Urothelium cell line (cell line): Measurements from ENCODE around the gene CYB5R3.

ENCODE experiments used
- DNase-seq: peaks from one replicate; pipeline ENCODE4 v3.0.0; 2011; ENCODE audit warnings: low spot score, mixed read lengths
- FAIRE-seq: peaks from 2 replicates; lab custom pipeline; 2011; peaks lifted over from hg19 to GRCh38; lab: Jason Lieb, UNC

The CYB5R3 gene

DNA sequence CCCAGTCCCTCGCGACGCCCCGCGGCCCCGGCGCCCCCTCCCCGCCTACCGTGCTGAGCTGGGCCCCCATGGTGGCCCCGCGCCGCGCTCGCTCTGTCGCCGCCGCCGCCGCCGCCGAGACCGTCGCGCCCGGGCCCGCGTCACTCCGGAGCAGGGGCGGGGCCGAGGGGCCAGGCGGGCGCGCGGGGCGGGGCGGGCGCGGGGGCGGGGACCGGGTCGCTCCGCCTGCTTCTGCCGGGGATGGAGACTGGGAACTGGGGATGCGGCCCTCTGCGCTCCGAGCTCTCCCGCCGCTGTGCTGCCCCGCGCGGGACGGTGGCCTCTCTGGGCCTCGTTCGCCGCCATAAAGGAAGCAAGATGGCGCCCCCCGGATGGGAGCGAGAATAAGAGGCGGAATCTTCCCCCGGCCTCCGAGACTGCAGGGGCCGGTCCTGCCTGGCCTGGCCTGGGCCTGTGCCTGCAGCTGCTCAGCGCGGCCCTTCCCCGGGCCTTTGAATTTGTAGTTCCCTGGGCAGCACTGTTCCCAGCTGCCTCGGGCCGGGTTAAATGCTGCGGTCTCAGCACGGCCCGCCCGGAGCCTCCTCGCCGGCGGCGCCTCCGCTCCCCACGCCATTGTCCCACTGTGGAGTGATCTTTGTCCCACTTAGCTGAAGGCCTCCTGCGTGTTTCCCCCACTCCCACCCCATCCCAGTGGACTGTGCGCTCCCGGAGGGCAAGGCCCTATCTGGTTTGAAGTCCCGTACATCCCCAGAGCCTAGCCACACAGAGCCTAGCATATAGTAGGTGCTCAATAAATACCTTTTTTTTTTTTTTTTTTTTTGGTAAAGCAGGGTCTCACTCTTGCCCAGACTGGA is at the start of gene CYB5R3:
TSS of gene CYB5R3 (minus strand) at position 147 of the 854 bp plus-strand sequence. CDS start at position 70, 77 bp downstream.
- FAIRE-seq (peak; percentile 40), DNase-seq (peak; percentile 97)

DNA sequence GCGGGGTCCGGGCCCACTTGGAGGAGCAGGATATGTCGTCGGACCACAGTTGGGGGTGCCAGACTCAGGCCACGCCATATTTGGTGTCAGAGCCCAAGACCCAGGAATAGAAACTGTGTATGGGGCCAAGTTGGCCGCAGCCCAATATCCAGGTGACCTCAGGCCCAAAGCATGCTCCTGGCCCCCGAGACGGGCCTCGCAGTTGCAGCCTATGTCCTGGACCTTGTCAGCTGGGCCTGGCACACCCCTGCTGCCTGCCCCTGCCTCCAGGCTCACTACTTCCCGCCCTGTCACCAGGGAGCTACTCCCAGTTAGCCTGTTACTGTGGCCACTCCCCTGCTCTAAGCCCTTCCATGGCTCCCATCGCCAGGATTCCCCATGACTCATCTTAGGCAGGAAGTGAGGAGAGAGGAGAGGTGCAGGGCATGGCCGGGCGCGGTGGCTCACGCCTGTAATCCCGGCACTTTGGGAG is 48.4 kb upstream of the CYB5R3 start:
- peak; percentile 90 for DNase-seq
- FAIRE-seq, result peak; percentile 81

- peak; percentile 84 for FAIRE-seq
- no peak for DNase-seq
Observed at GRCh38 chr22:42696331-42696967, 47.3 kb upstream of the CYB5R3 start.

DNA sequence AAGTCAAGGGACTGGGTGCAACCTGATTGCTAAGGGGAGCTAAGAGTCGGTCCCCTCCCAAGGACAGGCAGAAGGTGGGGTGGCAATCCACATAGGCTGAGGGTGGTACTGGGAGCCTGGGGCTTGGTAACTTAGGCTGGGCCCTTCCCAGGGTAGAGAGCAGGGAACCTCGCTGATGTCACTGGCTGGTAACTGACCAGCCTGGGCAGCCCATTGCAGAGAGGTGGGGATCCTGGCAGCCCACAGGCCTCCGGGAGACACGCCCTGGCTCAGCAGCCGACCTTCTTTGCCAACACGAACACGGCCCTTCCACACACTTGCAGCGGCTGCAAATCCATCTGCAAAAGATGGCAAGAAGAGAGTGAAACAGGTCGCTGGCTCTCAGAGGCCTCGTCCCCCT is 46.1 kb upstream of the CYB5R3 start:
- peak; percentile 75 for FAIRE-seq

DNA sequence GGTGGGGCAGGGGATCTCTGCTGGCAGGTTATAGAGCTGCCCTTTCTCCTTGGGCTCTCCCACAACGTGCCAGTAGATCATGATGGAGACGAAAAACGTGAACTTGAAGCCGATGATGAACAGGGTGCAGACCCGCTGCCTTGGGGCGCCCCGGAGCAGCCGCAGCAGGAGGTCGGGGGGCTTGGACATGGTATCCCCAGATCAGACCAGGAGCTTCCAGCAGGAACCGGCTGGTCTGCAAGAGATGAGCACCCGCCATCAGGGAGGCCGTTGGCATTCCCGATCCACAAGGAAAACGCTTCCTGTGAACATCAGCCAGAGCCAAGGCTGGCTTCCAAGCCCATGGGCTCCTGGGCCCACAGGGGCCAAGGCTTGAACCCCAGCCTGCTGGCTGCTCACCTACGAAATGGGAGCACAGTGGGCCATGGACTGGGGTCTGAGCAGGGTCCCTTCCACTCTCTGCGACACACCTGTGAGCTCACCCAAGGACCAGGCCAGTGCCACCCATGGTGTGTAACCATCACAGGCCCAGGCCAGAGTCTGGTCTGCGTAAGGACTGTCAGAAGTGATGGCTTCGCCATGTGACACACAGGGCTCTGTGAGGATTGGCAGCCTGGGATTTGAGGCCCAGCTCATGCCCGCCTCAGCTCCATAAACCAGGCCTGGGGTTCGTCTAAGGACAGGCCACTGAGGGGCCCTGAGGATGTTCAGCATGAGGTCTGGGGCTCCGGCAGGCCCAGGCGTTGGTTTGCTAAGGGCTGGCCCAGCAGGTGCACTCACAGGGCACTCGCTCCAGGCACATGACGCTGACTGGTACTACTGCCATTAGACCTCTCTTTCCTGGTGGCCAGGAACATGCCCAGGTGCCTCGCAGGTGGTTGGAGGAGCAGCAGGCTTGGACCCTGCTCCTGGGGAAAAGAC is 44.8 kb upstream of the CYB5R3 start:
- FAIRE-seq (no peak), DNase-seq (no peak)

More for the DNA sequence above, 46.1 kb upstream of the CYB5R3 start:
- DNase-seq, result no peak

GRCh38 chr22:42693055-42693762 is 44.0 kb upstream of the CYB5R3 start:
- DNase-seq (no peak), FAIRE-seq (no peak)

- FAIRE-seq (no peak), DNase-seq (no peak)
Observed at GRCh38 chr22:42692239-42693054, 43.3 kb upstream of the CYB5R3 start.

- no peak for FAIRE-seq
- DNase-seq, result no peak
Observed at GRCh38 chr22:42691440-42691839, 42.2 kb upstream of the CYB5R3 start.

DNA sequence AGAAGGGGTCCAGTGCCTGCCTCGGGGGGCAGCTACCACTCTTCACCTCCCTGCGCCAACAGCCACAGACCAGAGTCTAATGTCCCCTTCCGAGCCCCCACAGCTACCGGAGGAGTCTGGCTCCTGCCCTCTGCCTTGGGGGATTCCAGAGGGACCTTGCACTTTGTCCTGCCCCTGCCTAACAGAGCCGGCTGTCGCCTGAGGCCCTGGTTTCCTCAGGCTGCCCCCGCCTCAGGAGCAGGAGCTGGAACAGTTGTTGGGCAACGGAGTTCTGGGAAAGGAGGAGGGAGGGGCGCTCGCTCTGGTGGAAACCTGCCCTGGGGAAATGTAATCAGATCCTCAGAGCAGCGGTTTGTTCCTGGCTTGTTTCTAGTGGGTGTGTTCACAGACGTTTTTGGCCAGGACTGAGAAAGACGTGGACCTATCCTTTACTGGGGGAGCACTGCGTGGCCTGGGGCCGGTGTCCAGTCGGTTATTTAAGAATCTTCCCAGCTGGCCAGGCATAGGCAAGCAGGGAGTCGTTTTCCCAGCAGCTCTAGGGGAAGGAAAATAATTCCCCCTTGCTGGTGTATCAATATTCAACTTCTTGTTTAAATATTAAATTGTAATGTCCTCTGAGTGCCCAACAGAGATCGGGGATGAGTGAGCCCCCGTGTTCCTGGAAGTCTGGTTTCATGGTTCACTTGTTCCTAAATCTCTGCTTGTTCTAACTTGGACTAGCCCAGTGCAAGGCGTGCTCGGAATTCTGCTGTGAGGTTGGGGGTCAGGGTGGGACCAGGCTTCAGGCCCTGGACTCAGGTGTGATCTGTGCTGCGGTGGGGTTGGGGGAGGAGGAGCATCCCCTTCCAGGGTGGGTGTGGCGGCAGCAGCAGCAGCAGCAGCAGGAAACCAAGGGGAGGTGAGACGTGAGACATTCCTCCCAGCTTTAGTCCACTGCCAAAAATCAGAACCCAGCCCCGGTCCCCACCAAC is 39.3 kb upstream of the CYB5R3 start:
- FAIRE-seq (peak; percentile 68), DNase-seq (peak; percentile 84)

DNA sequence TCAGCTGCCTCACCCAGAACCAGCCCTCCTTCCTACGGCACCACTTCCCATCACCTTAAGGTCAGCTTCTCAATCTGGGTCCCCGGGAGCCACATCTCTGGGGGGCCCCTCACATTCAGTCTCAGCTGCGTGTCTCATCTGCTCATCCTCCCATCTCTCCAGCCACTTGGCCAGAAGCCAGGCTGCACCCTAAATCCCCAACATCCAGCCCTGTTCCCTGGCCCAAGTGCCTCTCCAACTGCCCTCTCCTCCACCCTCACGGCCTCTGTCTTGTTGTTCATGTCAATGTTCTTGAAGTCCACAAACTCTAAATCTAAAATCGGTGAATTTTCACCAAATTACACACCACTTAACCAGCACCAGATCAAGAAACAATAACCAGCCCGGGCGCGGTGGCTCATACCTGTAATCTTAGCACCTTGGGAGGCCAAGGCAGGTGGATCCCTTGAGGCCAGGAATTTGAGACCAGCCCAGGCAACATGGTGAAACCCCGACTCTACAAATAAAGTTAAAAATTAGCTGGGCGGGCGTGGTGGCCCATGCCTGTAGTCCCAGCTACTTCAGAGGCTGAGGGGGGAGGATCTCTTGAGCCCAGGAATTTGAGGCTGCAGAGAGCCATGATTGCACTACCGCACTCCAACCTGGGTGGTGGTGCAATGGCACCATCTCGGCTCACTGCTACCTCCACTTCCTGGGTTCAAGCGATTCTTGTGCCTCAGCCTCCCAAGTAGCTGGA is 37.7 kb upstream of the CYB5R3 start:
- DNase-seq (no peak), FAIRE-seq (no peak)

- DNase-seq, result no peak
- FAIRE-seq, result no peak
Observed at GRCh38 chr22:42685941-42686653, 36.9 kb upstream of the CYB5R3 start.

GRCh38 chr22:42684462-42685195 is 35.4 kb upstream of the CYB5R3 start:
- FAIRE-seq (no peak), DNase-seq (no peak)

DNA sequence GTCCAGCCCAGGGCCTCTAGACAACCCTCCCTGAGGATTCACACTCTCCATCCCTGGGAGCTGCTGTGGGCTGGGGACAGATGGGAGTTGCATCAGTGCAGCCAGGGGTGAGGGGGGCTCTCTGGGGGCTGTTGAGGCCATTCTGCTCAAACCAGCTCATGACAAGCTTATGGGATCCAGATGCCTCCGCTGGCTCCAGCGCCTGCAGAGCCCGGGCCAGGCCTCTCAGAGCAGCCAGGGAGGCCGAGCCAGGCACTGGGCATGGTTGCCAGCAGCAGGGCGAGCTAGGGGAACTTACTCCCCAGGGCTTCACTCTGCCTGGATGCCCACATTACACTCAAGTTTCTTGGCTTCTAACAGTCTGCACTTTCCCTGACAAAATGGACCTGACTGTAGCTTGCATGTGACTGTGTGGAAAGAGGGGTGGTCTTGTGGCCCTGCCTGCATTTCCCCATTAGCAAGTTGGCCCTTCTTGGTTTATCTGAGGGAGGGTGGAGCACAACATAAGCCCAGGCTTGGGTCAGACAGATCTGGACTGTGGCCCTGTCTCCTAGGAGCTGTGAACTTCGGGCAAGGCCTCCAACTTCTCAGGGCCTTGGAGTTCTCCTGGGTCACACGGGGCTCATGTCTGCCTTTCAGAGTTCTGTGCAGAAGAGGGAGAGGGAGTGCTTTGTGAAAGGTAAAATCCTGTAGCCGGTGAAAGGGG is 34.5 kb upstream of the CYB5R3 start:
- no peak for DNase-seq

GRCh38 chr22:42682113-42682851 is 33.1 kb upstream of the CYB5R3 start:
- FAIRE-seq, result no peak
- no peak for DNase-seq

More for the DNA sequence above, 34.5 kb upstream of the CYB5R3 start:
- FAIRE-seq, result no peak

- DNase-seq (peak; percentile 92), FAIRE-seq (peak; percentile 94)
Observed at GRCh38 chr22:42680648-42681047, 31.5 kb upstream of the CYB5R3 start.
